NCI-H1694 (cell line): Measurements from ENCODE around the gene SSU72.
"Not testable (repeated sequence)": the region's sequence is repeated elsewhere in the genome, so short reads cannot be mapped to it uniquely, and the experiment has no call there.

Experiments used
- DNase-seq: peaks from one replicate; lab custom pipeline; 2025; lab: John Stamatoyannopoulos, UW

Gene SSU72

GRCh38 chr1:1558591-1558990, 16.1 kb downstream of the SSU72 start:
- DNase-seq = no peak

DNA sequence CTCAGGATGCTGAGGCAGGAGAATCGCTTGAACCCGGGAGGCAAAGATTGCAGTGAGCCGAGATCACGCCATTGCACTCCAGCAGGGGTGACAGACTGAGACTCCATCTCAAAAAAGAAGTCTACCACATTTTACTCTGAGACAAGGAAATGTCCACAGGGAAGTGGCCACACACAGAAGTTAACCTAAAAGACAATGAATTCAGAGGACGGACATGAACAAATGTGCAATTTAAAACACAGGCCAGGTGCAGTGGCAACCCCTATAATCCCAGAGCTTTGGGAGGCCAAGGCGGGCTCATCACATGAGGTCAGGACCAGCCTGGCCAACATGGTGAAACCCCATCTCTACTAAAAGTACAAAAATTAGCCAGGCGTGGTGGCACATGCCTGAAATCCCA, 17.0 kb downstream of the SSU72 start:
- DNase-seq = not testable (repeated sequence)

- not testable (repeated sequence) for DNase-seq
Observed at GRCh38 chr1:1556961-1557360, 17.7 kb downstream of the SSU72 start.

DNA sequence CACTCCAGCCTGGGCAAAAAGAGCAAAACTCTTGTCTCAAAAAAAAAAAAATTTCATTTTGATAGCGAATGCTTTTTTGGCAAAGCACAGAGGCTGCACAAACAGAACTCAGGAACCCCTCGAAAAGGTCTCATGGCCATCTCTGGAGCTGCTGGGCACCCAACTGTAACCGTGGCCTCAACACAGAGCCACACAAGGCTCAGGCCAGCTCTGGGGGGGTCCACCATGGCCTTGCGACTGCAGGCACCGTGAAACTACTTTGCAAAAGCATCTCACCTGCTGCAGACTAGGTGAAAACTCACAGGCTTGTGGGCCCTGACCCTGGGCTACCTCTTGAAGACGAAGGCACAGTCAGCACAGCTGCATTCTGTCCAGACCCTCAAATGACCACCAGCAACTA, 18.2 kb downstream of the SSU72 start:
- DNase-seq = no peak

GRCh38 chr1:1554926-1555915, 19.4 kb downstream of the SSU72 start:
- no peak for DNase-seq

DNA sequence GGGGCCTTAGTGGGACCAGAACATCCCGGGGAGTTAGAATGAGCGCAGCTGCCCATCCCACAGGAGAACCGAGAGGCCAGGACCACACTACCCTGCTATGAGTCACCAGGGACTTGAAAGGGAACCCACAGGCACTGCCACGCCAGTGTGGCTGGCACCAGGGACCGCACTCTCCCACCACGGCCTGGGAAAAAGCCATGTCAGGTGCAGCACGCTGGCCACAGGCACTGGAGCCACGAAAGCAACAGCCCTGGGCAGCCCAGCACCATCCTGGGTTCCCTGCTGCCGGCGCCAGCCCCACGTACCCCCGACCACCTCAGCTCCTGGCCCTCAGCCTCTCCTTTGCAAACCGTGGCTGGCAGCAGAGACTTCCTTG, 20.1 kb downstream of the SSU72 start:
- DNase-seq = no peak

DNA sequence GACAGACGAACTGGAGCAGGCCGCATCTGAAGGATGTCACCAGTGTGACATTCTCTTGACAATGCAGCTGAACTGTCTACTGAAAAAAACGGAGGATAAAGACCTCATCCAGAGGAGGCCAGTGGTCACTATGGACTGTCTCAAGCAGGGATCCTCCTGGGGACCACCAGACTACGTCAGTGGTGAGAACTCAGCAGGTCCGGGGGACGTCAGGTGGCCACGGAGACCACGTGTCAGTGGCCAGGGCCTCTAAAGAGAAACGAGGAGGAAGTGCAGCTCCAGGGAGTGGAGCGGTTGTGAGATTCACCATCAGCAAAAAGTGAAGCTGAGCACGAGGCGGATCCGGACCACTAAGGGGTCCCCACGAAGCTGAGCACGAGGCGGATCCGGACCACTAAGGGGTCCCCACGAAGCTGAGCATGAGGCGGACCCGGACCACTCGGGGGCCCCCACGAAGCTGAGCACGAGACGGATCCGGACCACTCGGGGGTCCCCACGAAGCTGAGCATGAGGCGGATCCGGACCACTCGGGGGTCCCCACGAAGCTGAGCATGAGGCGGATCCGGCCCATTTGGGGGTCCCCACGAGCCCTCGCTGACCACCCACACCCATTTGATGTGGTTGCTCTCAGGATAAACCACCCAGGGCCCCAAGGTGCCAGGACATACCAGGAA, 20.7 kb downstream of the SSU72 start:
- no peak for DNase-seq

DNA sequence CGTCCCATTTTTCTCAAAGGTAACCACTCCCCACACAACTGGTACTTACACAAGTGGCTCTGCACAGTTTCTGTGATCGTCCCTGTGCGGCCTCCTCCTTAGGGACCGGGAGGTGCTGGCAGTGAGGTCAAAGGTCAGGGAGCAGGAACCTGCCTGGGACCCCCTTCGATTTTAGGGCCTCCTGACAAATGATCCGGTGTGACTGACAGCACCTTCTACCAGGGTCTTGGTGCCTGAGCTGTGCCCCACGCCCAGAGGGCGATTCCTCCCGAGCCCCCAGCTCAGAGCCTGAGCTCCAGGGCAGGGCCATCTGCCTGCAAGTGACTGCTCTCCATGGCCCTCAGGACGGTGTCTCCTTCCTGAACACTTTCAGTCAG, 22.4 kb downstream of the SSU72 start:
- DNase-seq = no peak

DNA sequence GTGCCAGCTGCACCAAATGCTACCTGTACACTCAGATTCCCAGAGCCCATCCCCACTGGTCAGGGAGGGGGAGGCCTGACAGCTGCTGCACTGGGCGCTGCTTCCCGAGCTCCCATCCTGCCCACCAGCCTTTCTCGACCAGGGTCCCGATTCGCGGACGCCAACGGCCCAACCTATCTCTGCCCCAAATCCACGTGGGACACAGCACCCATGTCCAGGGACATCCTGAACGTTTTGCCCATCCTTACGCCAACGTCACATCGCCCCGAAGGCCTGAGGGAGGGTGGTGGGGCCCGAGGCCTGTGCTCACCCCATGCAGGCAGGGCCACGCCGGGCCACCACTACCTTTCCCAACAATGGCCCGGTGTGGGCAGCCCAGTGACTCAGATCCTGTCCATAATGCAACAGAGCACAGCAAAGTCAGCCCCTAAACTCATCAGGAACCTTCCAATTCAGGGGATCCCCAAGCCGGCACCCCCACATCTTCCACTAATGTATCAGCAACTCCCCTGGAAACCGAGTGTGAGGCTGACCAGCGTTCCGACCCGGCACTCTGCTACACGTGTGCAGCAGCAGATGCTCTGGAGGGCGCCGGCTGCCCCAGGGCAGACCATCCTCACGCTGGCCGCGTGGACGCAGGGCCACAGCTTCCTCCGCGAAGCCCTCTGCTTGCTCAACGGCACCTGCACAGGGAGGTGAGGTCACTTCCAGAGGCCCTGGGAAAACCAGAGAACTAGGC, 23.0 kb downstream of the SSU72 start:
- no peak for DNase-seq

GRCh38 chr1:1550591-1551432, 23.9 kb downstream of the SSU72 start:
- DNase-seq = peak; percentile 43

DNA sequence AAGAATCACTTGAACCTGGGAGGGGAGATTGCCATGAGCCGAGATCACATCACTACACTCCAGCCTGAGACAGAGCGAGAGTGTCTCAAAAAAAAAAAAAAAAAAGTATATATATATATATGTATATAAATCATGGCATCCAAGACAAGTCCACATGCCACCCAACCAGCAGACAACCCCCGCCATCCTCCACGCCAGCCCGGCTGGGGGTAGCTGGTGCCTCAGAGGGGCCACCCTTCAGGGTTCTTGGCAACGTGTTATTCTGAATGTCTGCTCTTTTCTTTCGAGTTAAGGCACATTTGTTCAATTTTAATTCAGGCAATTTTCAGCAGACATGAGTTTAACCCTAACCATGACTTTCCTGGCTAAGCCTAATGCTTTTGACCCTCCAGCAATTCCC, 24.6 kb downstream of the SSU72 start:
- no peak for DNase-seq

- DNase-seq = no peak
Observed at GRCh38 chr1:1548591-1548990, 26.1 kb downstream of the SSU72 start.

GRCh38 chr1:1547476-1547875, 27.2 kb downstream of the SSU72 start:
- DNase-seq = no peak

DNA sequence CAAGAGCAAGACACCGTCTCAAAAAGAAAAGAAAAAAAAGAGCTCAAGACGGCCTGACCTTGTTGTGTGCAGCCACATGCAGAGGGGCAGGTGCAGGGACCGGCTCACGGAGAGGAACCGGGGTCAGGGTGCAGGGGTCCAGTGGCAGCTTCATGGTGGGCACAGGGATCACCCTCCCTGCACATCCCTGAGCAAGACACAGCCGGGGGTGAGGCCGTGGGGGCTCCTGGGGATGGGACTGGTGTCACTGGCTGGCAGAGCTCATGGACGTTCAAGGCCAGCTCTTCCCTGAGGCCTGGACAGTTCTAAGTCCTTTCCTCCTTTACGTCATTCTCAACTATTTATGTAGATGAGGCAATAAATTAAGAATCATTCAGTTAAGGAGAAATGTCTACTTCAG, 27.7 kb downstream of the SSU72 start:
- no peak for DNase-seq

- DNase-seq = no peak
Observed at GRCh38 chr1:1545946-1546737, 28.5 kb downstream of the SSU72 start.

DNA sequence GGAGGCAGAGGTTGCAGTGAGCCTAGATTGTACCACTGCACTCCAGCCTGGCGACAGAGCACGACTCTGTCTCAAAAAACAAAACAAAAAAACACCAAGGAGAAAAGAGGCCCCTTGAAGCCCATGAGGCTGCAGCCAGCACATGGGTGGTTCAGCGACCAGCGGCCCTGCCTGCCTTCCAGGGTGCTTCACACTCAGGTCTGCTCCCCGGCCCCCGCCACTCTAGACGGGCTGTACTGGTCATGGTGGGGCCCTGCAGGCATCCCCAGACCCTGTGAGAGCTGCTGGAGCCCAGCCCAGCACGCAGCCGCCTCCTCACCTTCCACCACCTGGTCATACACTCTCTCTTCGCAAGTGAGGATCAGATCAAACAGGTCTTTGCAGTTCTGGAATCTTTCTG, 30.1 kb downstream of the SSU72 start:
- no peak for DNase-seq

DNA sequence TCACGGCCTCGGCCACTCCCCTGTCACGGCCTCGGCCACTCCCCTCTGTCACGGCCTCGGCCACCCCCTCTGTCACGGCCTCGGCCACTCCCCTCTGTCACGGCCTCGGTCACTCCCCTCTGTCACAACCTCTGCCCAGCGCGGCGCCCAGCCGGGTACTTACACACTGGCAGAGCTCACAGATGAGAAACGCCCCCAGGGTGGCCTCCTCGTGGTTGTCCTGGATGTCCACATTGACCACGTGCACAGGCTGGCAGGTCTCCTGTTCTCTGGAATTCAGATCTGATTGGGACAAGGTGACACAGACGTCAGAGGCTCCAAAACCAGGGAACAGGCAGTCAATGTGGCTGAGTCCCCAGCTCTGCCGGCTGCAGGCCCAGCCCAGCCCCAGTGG, 31.0 kb downstream of the SSU72 start:
- no peak for DNase-seq

- no peak for DNase-seq
Observed at GRCh38 chr1:1542766-1543705, 31.6 kb downstream of the SSU72 start.

DNA sequence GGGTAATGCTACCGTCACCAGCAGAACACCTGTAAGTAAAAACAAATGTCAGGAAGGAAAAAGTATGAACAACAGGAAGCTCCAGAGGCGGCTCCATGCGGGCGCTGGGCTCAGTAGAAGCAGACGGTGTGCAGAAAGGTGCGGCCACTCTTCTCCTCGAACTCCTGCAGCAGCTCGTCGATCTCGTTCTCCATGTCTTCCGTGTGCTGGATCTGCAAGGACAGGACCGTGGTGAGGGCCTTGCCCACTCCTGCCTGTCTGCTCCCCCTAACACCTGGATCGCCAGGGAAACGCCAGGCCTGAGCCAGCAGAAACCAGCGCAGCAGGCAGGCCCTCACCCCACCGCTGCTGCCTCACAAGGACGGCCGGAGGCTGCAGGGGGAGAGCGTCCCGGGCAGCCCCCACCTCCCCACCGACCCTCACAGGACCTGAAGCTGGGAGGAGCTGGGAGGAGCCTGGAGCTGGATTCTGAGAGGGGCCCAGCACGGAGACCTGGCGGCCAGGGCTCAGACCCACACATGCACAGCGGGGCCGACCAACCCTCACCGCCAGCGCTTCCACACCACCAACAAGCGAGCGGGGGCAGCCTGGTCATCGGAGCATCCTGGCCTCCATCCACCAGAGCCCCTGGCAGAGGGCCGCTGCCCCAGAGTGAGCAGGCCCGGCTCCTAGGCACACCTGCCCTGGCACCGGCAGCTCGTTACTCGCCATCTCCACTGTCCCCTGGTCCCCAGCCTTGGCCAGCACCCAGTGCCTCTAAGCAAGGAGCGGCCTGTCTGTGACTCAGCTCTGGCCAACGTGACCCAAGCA, 32.5 kb downstream of the SSU72 start:
- no peak for DNase-seq
